ENCODE measurements around the gene TJP1. TPM values are rescaled to one million over a fixed set of nuclear protein-coding genes. Genes with fewer than 3 reads are reported as not detected.
"Not testable (repeated sequence)": the region's sequence is repeated elsewhere in the genome, so short reads cannot be mapped to it uniquely, and the experiment has no call there.

Gene TJP1
- polyA plus RNA-seq, 12 donors: 35.9 to 121 (median 49.2) TPM

DNA sequence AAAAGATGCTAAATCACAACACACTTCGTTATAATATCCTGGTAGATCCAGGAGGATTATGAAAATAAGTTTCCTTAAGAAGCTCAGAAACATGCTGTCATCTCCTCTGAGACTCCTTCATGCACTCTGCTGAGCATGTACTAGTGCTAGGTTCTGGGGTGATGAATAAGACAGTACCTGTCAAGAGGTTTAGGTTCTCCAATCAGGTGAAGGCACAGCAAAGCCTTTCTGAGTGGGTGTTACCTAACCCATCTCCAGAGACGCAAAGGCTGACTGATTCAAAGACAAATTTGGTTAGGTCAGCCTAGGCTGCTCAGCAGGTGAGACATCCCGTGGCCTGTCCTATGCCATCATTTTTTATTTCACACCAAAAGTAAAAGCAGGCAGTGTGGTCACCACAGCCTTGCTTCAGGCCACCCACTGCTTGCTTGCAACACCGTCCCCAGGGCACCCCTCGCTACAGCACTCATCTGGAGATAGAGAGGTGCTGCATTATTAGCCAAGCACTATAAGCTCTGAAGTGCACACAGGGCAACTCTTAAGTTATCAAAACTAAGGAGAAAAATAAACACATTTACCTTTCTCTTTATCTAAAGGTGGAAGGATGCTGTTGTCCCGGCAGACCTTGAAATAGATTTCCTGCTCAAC, 117.2 kb downstream of the TJP1 start:
- DNase-seq: no peak

DNA sequence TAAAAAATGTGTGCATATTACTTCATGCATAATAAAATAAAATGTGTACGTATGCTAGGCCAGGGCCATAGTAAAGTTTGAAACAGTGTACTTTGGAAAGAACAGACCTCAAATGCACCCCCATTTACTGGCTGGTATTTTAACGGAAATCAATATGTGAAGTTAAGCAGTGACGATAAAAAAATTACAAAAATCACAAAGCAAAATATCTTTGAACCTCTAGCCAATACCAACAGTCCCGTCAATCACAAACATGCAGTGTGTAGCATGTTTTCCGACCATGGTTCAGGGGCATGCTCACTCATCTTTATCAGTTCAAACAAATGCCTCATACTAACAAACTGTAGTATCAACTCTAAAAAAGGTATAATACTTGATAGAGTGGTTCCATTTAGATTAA, 121.1 kb downstream of the TJP1 start:
- DNase-seq: no peak

DNA sequence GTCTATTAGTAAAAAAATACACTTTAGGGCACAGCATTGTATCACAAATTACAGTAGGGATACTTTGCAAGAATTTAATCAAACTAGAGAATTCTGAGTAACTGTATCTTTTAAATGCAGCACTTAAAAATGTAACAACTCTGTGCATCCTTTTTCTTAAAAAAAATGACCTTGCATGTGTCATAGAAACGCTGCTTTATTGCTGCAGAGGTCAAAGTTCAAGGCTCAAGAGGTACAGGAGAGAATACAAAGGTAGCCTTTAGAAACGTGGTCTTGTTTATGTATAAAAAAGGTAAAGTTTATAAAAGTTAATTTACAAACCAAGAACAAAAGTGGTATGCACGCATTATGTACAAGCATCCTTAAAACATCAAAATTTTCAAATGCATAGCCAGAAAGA, 122.0 kb downstream of the TJP1 start:
- DNase-seq: no peak

DNA sequence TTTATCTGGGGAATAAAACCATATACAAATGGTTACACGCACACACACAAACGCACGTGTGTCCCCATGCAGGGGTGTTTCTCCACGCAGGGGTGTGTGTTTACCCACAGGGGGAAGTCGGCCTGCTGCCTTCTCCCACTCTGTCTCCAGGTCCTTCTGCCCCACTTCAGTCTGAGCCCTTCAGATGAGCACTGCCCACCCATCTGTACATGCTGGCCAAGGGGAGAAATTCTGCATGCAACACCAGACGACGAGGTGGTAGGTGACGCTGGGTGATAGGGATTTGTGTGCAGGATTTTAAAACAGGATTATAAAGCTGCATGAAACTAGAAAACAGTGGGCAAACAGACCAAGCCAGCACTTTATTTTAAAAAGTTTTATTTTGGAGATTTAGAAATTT, 122.5 kb downstream of the TJP1 start:
- DNase-seq: no peak

DNA sequence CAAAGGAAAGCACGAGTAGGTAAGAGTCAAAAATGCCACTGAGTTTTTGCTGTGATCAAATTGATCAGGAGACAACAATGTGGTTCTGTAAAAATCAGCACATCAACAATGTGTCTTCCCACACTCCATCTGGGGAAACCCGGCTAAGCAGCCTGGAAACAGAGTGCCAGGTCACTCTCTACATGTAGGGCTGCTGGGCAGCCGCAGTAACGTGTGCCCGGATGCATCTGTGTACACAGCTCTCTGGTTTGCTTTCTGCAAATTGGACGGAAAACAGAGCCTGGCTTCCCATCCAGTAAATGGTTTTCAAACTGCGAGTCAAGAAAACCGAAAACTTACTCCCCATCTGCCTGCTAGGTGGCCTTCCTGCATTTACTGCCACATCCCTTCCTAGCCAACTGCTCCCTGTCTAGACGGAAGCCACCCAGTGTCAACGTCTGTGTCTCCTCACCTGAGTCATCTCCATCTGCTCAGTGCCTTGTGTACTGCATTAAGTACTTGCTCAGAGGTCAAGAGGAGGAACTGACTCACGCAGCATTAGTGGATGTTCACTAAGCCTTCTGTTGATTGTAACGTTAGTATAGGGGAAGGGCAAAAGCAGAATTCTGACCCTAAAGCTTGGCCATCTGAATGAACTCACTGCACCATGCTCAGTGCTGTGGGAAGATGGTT, 124.1 kb downstream of the TJP1 start:
- no peak for DNase-seq

DNA sequence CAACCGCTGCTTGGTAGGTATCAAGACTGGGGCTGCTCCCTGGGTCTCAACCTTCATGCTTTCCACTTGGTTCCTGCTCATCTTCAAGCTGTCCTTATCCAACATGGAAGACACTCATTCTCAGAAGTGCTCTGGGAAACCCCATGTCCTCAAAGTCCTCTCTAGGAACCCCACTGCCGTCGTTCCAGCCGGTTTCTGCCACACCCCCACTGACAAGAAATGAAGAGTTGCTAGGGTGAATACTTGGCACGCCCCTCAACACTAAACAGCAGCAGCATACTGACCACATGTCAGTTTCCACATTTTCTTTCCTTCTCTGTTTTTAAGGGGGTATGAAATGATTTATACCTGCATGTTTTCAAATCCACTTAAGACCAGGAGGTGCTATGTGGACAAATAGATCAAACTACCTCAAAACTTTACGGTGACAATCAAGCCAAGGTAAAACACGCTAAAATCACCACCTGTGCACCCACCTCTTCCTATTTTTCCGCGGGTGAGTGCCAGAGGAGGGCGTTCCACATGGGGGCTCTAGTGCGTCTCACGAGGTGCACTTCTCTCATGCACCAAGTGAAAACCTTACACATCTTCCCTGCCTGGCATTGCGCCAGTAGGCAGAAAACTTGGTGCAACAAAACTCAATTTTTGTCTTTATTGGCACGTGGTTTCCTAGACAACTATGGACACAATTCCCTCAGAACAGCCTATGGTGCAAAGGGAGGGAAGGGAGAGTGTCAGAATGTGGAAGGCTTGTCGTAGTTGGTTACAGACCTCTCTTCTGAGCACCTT, 125.1 kb downstream of the TJP1 start:
- DNase-seq: no peak

DNA sequence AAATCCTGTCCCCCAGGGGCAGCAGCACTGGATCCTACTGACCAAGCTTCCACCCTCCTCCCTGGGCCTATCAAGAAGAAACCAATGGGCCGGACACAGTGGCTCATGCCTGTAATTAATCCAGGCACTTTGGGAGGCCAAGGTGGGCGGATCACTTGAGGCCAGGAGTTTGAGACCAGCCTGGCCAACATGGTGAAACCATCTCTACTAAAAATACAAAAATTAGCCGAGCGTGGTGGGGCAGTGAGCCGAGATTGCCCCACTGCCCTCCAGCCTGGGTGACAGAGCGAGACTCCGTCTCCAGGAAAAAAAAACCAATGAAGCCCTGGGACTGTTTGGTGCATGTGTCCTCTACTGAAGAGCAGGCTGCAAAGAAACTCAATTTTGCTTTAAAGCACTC, 125.8 kb downstream of the TJP1 start:
- DNase-seq: not testable (repeated sequence)

DNA sequence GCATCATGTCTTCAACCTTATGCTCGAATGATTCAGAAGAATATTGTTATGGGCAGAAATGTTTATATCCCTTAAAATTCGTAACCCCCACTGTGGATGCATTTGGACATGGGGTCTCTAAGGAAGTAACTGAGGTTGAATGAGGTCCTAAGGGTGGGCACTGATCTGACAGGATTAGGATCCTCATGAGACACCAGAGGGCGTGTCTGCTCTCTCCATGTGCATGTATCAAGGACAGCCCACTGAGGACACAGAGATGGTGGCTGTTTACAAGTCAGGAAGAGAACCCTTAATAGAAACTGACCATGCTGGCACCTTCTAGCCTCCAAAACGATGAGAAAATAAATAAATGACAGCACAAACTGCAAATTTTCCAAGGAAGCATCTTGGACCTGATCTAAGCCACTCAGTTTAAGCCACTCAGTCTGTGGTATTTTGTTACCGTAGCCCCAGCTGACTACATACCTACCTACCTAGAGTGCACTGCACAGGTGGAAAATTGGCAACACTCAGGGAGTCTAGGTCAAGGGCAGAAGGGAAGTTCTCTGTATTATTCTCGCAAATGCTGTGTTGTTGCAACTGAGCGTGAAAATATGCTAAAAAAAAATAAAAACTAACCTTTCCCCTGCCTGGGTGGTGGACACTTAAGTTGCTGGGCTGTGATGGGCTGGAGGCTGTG, 126.6 kb downstream of the TJP1 start:
- no peak for DNase-seq

DNA sequence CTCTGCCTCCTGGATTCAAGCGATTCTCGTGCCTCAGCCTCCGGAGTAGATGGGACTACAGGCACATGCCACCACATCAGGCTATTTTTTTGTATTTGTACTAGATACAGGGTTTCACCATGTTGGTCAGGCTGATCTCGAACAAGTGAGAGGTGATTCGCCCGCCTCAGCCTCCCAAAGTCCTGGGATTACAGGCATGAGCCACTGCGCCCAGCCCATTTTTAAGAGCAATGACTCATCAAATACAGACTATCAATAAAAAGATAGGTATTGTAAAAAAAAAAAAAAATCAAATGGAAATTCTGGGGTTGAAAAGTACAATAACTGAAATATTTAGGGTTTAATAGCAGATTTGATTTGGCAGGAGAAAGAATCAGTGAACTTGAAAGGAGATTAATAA, 129.0 kb downstream of the TJP1 start:
- no peak for DNase-seq

DNA sequence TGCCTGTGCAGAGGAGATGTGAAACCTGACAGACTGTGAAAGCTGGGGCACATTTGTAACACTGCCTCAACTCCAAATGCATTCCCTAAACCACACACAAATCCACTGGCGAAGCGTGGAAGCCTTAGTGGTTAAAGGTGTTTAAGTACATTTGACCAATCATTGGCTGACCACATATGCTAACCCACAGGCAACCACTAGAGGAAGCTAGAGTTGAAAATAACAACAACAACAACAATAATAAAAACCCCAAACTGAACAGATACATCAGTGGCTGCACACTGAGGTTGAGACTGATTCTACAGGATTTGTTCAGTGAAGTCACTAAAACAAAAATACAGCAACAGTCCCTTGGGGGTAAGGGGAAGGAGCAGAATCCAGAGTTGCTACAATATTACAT, 129.7 kb downstream of the TJP1 start:
- DNase-seq: no peak

DNA sequence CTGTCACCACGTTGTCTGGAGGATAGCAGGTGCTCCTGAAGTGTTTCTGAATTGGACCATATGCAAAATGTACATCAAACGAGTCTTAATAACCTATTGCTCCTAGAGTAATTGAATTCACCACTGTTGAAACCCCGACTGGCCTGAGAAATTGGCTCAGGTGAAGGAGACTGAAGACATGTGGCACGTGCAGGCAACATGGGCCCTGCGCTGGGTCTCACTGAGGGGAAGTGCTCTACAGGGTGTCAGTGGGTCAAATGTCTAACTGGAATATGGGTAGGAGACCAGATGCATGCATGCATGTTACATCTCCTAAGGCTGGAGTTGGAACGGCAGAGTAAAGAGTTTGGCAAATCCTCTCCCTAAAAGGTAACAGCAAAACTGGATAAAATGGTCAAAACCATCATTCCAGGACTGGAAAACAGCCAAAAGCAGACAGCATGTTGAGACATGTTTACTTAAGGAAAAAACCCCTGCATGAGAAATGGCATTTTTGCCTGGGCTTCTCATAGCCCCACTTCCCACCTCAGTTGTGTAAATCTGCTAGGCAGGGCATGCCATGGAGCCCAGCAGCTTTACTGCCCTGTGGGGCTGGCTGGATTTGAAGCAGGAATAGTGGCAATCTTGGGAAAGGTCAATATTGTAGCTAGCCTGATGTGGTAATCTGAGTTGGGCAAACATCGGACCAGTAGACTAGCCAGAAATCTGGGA, 131.3 kb downstream of the TJP1 start:
- DNase-seq: no peak

DNA sequence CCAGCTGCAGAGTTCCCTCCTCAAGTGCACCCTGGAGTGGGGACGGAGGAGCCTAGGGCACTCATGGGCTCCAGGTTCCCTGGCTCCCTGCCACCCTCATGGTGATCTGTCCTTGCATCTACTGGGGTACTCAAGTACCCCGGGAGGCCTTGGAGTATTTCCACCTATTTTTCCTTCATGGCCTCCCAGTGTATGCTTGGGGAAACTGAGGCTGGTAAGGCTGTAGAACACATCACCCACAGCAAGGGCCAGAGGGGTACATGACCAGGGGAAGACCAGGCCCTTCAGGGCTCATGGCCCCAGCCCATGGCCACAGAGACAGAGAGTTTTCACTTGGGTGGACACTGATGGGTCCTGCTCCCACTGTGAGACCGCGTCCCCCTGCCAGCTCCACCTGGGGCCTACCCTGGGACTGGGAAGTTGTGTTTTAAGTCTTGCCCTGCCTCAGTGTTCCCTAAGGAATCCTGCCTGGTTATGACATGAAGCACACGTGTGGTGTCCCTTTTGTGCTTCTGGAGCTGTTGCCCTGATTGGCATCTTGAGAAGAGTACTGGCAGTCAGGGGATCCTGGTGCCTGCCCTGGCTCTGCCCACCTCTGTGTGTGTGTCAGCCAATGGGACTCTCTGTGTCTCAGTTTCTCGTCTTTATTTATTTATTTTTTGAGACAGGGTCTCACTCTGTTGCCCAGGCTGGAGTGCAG, 132.8 kb downstream of the TJP1 start:
- no peak for DNase-seq

DNA sequence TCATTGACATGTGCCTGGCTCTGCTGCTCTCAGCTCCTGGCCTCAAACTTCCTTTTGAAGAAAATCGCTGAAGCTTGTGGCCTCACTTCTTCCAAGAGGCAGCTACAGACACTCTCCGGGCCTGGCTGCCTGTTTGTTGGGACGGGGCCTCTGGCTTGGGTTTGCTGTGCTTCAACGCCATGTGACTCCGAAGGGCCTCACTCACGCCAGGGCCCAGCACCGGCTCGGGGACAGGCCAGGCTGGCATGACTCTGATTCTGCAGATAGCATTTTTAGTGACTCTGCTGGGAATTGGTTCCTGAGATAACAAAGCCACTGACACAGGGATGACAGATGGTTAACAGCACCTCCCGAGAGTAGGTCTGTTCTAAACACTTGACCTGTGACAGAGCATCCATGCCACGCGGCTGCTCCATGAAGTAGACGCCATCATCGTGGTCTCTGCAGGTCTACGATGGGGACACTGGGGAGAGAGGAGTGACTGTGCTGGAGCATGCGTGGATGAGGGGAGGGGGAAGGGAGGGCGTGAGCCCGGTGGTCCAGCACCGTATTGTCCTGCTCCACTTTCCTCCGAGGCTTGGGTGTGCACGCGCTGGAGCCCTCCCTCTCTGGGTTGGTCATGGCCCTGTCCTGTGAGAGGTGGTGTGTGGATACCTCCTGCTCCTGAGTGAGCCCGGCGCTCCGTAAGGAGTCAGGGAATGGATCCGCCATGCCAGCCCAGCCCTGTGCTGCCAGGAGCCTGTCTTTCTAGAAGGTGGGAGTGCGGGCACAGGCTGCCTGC, 133.6 kb downstream of the TJP1 start:
- DNase-seq: no peak

DNA sequence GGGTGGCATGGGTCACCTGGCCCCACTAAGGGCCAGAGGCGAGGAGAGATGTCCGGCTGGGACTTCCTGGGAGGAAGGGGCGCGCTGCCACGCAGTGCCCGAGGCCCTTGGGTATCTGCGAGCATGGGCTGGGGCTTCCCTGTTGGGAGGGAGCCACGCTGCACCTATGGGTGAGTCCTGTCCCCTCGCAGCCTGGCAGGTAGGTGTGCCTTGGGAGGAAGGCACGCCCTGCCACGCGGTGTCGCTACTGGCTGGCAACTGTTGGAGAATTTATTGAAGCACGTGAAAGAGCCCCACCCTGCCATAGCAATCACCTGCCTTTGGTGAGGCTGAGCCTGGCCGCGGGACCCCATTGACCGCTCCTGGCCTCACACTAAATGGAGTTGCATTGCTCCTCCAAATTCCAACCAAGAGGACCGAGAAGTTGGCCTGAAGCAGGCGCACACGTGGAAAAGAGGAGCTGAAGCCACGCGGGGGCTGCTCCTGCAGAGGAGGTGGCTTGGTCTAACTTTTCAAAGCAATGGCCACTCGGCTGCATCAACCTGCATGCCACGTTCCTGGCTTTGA, 134.2 kb downstream of the TJP1 start:
- no peak for DNase-seq

DNA sequence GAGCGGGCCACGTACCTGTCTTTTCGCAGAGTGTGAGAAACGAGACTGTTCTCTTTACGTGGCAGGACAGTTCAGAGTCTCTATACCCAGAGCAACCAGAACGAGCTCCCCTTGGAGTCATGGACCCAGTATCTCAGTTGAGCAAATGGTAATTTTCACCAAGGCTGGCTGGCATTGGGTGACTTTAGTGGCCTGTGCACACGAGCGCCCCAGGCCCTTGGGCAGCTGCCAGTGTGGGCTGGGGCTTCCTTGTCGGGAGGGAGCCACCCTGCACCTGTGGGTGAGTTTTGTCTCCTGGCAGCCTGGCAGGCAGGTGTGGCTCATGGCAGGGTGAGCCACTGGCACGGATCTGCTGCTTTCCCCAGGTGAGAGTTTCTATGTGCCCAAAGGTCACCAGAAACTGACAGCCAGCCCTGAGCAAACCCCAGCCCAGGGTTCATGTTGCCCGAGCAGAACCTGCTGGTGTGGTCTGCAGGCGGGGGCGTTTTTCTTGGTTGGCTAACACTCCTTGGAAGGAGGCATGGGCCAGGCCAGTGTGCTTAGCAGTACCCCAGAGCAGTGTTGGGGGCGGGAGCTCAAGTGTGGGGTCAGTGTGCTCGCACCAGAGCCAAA, 135.0 kb downstream of the TJP1 start:
- DNase-seq: no peak

DNA sequence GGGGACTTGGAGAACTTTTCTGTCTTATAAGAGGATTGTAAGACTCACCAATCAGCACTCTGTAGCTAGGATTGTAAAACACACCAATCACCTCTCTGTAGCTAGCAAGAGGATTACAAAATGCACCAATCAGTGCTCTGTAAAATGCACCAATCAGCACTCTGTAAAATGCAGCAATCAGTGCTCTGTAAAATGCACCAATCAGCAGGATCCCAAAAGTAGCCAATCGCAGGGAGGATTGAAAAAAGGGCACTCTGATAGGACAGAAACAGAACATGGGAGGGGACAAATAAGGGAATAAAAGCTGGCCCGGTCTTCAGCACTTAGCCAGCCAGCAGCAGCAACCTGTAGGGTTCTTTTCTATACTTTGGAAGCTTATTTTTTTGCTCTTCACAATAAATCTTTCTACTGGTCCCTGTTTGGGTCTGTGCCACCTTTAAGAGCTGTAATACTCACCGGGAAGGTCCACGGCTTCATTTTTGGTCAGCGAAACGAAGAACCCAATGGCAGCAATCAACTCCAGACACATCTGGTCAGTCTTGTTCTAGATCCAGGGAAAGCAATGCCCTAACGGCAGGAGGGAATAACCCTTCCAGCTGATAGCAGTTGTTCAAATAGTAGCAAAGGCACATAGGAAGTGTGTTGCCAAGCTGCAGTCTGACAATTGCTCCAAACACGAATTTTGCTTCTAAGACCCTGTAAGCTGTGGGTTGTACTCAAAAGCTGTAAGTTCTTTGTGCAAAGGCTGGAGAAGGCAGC, 135.6 kb downstream of the TJP1 start:
- no peak for DNase-seq

DNA sequence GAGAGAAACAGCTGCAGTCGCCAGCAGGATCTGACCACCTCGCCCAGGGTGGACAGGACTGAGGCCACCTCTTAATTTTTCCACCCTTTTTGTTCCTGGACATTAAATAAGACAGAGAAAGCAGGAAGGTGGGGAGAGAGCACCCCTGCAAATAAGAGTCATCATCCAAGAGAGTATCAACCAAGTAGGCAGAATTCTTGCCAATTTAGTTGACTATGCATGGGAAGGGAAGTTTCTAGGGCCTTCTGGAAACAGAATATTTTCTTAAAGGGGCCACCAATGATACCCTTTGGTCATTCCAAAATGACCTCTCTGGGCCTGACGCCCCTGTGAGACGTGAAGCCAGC, 136.2 kb downstream of the TJP1 start:
- no peak for DNase-seq

DNA sequence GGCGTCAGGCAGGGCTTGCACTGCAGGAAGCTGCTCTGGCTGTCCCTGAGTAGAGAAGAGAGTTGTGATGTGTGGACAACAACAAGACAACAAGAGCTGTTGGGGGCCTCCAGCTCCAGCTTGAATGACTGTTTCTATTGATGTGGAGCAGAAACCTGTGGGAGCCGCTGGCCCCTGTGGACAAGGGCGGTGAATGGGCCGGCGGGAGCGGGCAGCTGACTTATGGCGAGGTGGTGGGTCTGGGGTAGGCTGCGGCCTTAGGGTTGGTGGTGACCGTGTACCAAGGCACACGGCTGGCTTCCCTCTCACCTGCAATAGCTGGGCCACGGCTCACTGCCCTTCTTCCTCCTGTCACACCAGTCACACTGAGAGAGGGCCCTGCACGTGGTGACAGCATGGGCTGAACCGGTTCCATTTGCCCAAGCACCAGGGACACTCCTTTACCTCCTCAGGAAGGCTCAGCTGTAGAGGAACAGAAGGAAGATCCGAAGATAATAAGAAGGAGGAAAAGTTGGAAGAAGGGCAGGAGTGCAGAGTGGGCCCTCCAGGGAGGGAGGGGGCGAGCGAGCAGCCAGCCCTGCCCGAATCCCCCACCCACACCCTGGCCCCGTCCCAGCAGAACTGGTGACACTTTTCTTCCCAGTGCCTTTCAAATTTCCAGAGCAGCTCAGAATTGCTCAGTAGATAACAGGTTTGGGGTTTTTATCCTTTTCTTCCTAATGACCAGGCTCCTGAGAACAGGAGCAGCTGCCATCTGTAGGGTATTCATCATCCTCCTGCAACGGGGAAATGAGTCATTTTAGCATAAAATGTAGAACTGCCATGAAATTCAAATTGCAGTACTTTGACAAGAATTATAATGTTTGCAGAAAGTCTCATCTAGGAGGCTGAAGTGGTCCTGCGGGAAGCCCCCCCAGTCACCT, 136.9 kb downstream of the TJP1 start:
- no peak for DNase-seq

Data from muscle of arm (tissue), 12 donors.